H1 (cell line): ENCODE results near the gene DGKZ. TPM values are rescaled to one million over a fixed set of nuclear protein-coding genes. Genes with fewer than 3 reads are reported as not detected.

Experiments
- CTCF ChIA-PET: fragments of 300-600 bp; sonication (Branson Sonifier 250); formaldehyde crosslinking; loops from one replicate; lab custom pipeline; 2021; ENCODE audit not compliant: partially characterized antibody; lab: Charles Lee
- POLR2A ChIA-PET: fragments of 300-600 bp; sonication (Branson Sonifier 250); formaldehyde crosslinking; loops from one replicate; lab custom pipeline; 2021; ENCODE audit warnings: inconsistent platforms; ENCODE audit not compliant: partially characterized antibody; lab: Charles Lee
- DNase-seq, 2 experiments: peaks; one replicate each; pipeline versions ENCODE4 v3.0.0 to v3.0.0-alpha.2; 2010 to 2022; ENCODE audit warnings: low spot score in 2 of 2, low read depth in 1 of 2, mixed read lengths in 1 of 2
- FAIRE-seq: peaks from 2 replicates; lab custom pipeline; 2011; peaks lifted over from hg19 to GRCh38; lab: Jason Lieb, UNC
- H2AFZ ChIP-seq: 2 replicates; pipeline ENCODE4 v1.8.1; 2012; ENCODE audit warnings: low read length, inconsistent platforms
- H2AK5ac ChIP-seq: 2 replicates; pipeline ENCODE4 v1.6.1; 2013; ENCODE audit warnings: low read depth, low read length
- H2BK120ac ChIP-seq: replicated peaks from 2 replicates; pipeline ENCODE3; 2013; ENCODE audit warnings: low read depth, low read length, inconsistent platforms
- H2BK12ac ChIP-seq: 2 replicates; pipeline ENCODE4 v1.6.1; 2013; ENCODE audit warnings: low read depth, low read length
- H2BK15ac ChIP-seq: 2 replicates; pipeline ENCODE4 v1.6.1; 2013; ENCODE audit warnings: low read length
- H2BK20ac ChIP-seq: 2 replicates; pipeline ENCODE4 v1.6.1; 2013; ENCODE audit warnings: low read length
- H2BK5ac ChIP-seq: 2 replicates; pipeline ENCODE4 v1.6.1; 2013; ENCODE audit warnings: low read depth, low read length
- H3K14ac ChIP-seq: 2 replicates; pipeline ENCODE4 v1.6.1; 2013; ENCODE audit warnings: inconsistent platforms; ENCODE audit not compliant: insufficient read length
- H3K18ac ChIP-seq: 2 replicates; pipeline ENCODE4 v1.6.1; 2013; ENCODE audit warnings: low read length; ENCODE audit errors: extremely low read depth
- H3K23ac ChIP-seq: 2 replicates; pipeline ENCODE4 v1.6.1; 2013; ENCODE audit warnings: inconsistent platforms; ENCODE audit not compliant: insufficient read length
- H3K23me2 ChIP-seq: 2 replicates; pipeline ENCODE4 v1.6.1; 2013; ENCODE audit warnings: low read depth, low read length
- H3K27ac ChIP-seq: 2 replicates; pipeline ENCODE4 v1.6.1; 2011; ENCODE audit warnings: low read depth, low read length, inconsistent platforms
- H3K27me3 ChIP-seq, 4 experiments: replicated peaks in 1 of 4; 1 replicate in 1 of 4; 2 replicates in 3 of 4; pipeline versions ENCODE4 v1.6.1 to v1.8.1; 2011 to 2013; ENCODE audit warnings: low read length in 3 of 4, mild to moderate bottlenecking in 3 of 4, inconsistent platforms in 2 of 4, mixed read lengths in 2 of 4, moderate library complexity in 1 of 4; ENCODE audit not compliant: control insufficient read depth in 3 of 4, insufficient read depth in 3 of 4; ENCODE audit errors: extremely low read depth in 1 of 4
- H3K36me3 ChIP-seq, 4 experiments: 2 replicates each; pipeline versions ENCODE4 v1.6.1 to v1.8.1; 2011 to 2013; ENCODE audit warnings: mild to moderate bottlenecking in 4 of 4, low read length in 3 of 4, moderate library complexity in 2 of 4, control low read depth in 1 of 4, inconsistent platforms in 1 of 4; ENCODE audit not compliant: insufficient read depth in 4 of 4, control insufficient read depth in 2 of 4
- H3K4ac ChIP-seq: replicated peaks from 2 replicates; pipeline ENCODE3; 2013; ENCODE audit warnings: low read length, low read depth, mixed read lengths, inconsistent platforms; ENCODE audit not compliant: insufficient read length
- H3K4me1 ChIP-seq, 4 experiments: replicated peaks in 1 of 4; 1 replicate in 1 of 4; 2 replicates in 3 of 4; pipeline versions ENCODE4 v1.6.1 to v1.8.1; 2011 to 2013; ENCODE audit warnings: low read length in 3 of 4, inconsistent platforms in 2 of 4, mixed read lengths in 1 of 4; ENCODE audit not compliant: insufficient read depth in 4 of 4, control insufficient read depth in 3 of 4
- H3K4me2 ChIP-seq, 2 experiments: 2 replicates each; pipeline versions ENCODE4 v1.6.1 to v1.8.1; 2011 to 2013; ENCODE audit warnings: low read depth in 2 of 2, low read length in 2 of 2, control low read depth in 1 of 2, inconsistent platforms in 1 of 2, mild to moderate bottlenecking in 1 of 2; ENCODE audit not compliant: insufficient read depth in 1 of 2
- H3K4me3 ChIP-seq, 4 experiments: fragments of 200-600, 300-600 bp in 1 of 4; sonication (generic), shearing (Covaris generic), sonication (Bioruptor Twin) in 1 of 4; 2 replicates each; pipeline versions ENCODE4 v1.5.1 to v1.8.1; 2011 to 2016; ENCODE audit warnings: low read length in 4 of 4, low read depth in 3 of 4, control low read depth in 2 of 4, inconsistent platforms in 2 of 4, mild to moderate bottlenecking in 2 of 4, mixed read lengths in 1 of 4, moderate library complexity in 1 of 4; ENCODE audit not compliant: insufficient read depth in 2 of 4; ENCODE audit errors: extremely low read depth in 1 of 4
- H3K56ac ChIP-seq: replicated peaks from 2 replicates; pipeline ENCODE3; 2013; ENCODE audit warnings: low read depth, mild to moderate bottlenecking, mixed read lengths, low read length, inconsistent platforms; ENCODE audit not compliant: insufficient read length
- H3K79me1 ChIP-seq: 2 replicates; pipeline ENCODE4 v1.6.1; 2013; ENCODE audit warnings: low read depth, low read length, control low read depth
- H3K79me2 ChIP-seq, 2 experiments: 2 replicates each; pipeline versions ENCODE4 v1.6.1 to v1.8.1; 2012 to 2013; ENCODE audit warnings: low read length in 2 of 2, mild to moderate bottlenecking in 2 of 2, inconsistent platforms in 1 of 2; ENCODE audit not compliant: insufficient read depth in 2 of 2, control insufficient read depth in 1 of 2
- H3K9ac ChIP-seq, 4 experiments: replicated peaks in 1 of 4; 1 replicate in 1 of 4; 2 replicates in 3 of 4; pipeline versions ENCODE4 v1.6.1 to v1.8.1; 2011 to 2013; ENCODE audit warnings: low read depth in 3 of 4, low read length in 3 of 4, control low read depth in 2 of 4, mild to moderate bottlenecking in 2 of 4, moderate library complexity in 2 of 4, inconsistent platforms in 1 of 4; ENCODE audit errors: extremely low read depth in 1 of 4
- H3K9me3 ChIP-seq, 2 experiments: 2 replicates each; pipeline versions ENCODE4 v1.6.1 to v1.8.1; 2012 to 2013; ENCODE audit warnings: mild to moderate bottlenecking in 2 of 2, moderate library complexity in 2 of 2, control low read depth in 1 of 2, inconsistent platforms in 1 of 2, low read depth in 1 of 2, low read length in 1 of 2, mixed read lengths in 1 of 2; ENCODE audit not compliant: insufficient read depth in 2 of 2
- H4K20me1 ChIP-seq, 2 experiments: replicated peaks in 1 of 2; 2 replicates each; pipeline versions ENCODE3 to v1.8.1; 2011 to 2013; ENCODE audit warnings: inconsistent platforms in 2 of 2, low read length in 2 of 2, mild to moderate bottlenecking in 1 of 2; ENCODE audit not compliant: insufficient read depth in 2 of 2, control insufficient read depth in 1 of 2
- H4K5ac ChIP-seq: 2 replicates; pipeline ENCODE4 v1.6.1; 2013; ENCODE audit warnings: low read length, low read depth, mixed read lengths, inconsistent platforms; ENCODE audit not compliant: insufficient read length
- H4K8ac ChIP-seq: 2 replicates; pipeline ENCODE4 v1.8.0; 2013; ENCODE audit warnings: mild to moderate bottlenecking, moderate library complexity, low read length, inconsistent platforms; ENCODE audit not compliant: insufficient read depth; ENCODE audit errors: extremely low read depth
- H4K91ac ChIP-seq: replicated peaks from 2 replicates; pipeline ENCODE3; 2013; ENCODE audit warnings: low read length, mixed read lengths, inconsistent platforms; ENCODE audit not compliant: insufficient read length
- TAF7 ChIP-seq: optimal IDR thresholded peaks from 2 replicates; pipeline ENCODE3; 2011; ENCODE audit warnings: low read depth, mild to moderate bottlenecking, inconsistent platforms, low read length, moderate library complexity, borderline replicate concordance
- WGBS, 2 experiments: shearing (Covaris generic) in 1 of 2; methylation state at CpG; one replicate each; pipeline versions ENCODE4 v1.1.6 to v1.1.7; 2013 to 2015; ENCODE audit warnings: low lambda C conversion rate in 2 of 2, mixed read lengths in 2 of 2, inconsistent platforms in 1 of 2, low coverage in 1 of 2, missing lambda C conversion rate in 1 of 2; ENCODE audit not compliant: insufficient replicate concordance in 2 of 2, insufficient coverage in 1 of 2, insufficient read length in 1 of 2; ENCODE audit errors: extremely low coverage in 1 of 2, missing lambda C conversion rate in 1 of 2; 5-methylcytosine and 5-hydroxymethylcytosine counted together
- polyA plus RNA-seq, 7 experiments: library from polyadenylated mRNA; depleted of rRNA in 3 of 7; stranded (reverse) in 5 of 7; unstranded in 2 of 7; fragments of >200 nt in 5 of 7; fragments of 200-250 nt in 2 of 7; gene quantifications; 1 replicate in 5 of 7; 2 replicates in 1 of 7; 4 replicates in 1 of 7; pipeline versions ENCODE4 v1.2.1 to v1.2.3, GENCODE V29; 2011 to 2013; ENCODE audit warnings: missing spikeins in 2 of 7, mixed read lengths in 2 of 7
- total RNA-seq: library from RNA; stranded (reverse); fragmentation: NEBNext Ultra II Directional; extraction: Animal tissue kit (Norgen Biotek cat#: 25700); gene quantifications from 2 replicates; pipeline ENCODE4 v1.2.1, GENCODE V29; 2021

Gene DGKZ
- total and polyA plus RNA-seq, 2 of the 8 experiments (the other 6 are each of a cell fraction or from before 2014, with no cell fraction given) = 84.4 to 184 TPM

- Histone ChIP-seq H3K27ac (no peak overlapping the region), H3K79me2 (no peaks in the 10 kb centered on the region)
Measured at GRCh38 chr11:46306296-46306853, 40.9 kb upstream of the DGKZ start.

More at GRCh38 chr11:46306296-46306853, 40.9 kb upstream of the DGKZ start:
- no peak overlapping the region for H4K5ac ChIP-seq
- no peak overlapping the region for H2BK20ac ChIP-seq
- TF ChIP-seq TAF7 = no peak
- no peak overlapping the region for H3K56ac ChIP-seq
- H3K9ac ChIP-seq = no peak overlapping the region
- H3K23me2 ChIP-seq = no peaks in the 10 kb centered on the region
- H3K4me3 ChIP-seq = no peak overlapping the region
- H4K8ac ChIP-seq = no peak overlapping the region
- WGBS, 2 experiments = 89% methylated on average over 5 of the region's 5 CpGs; no CpG with 5 or more reads in 1 of the 2 experiments
- H3K14ac ChIP-seq = no peak overlapping the region
- no peak overlapping the region for H2AK5ac ChIP-seq
- no peak overlapping the region for H2AFZ ChIP-seq
- H3K18ac ChIP-seq = no peak overlapping the region
- H3K4me1 ChIP-seq = peaks cover 0 to 12% (median 7%) of the 10 kb centered on the region in 4 experiments; a peak in 6 of 7 replicates
- ChIA-PET POLR2A (interaction anchor here (0.6 to 11.7 kb wide), 4 partner anchors 10 to 416 kb away, joined by 3 to 77 read pairs (median 29); no protein-coding TSS in a partner anchor), CTCF (interaction anchor here (0.7 to 38.0 kb wide), 13 partner anchors 8 to 511 kb away, joined by 3 to 858 read pairs (median 30); partner anchors contain the start of gene CREB3L1)
- H3K9me3 ChIP-seq = no peaks in the 10 kb centered on the region
- no peaks in the 10 kb centered on the region for H3K36me3 ChIP-seq
- H3K23ac ChIP-seq = no peak overlapping the region
- H3K4me2 ChIP-seq = no peak overlapping the region
- H3K27me3 ChIP-seq = no peaks in the 10 kb centered on the region
- no peak overlapping the region for H2BK12ac ChIP-seq
- no peak overlapping the region for H2BK120ac ChIP-seq
- FAIRE-seq (no peak), DNase-seq (no peak)
- H4K20me1 ChIP-seq = no peaks in the 10 kb centered on the region
- H4K91ac ChIP-seq = no peak overlapping the region
- no peaks in the 10 kb centered on the region for H3K79me1 ChIP-seq
- no peak overlapping the region for H3K4ac ChIP-seq
- H2BK15ac ChIP-seq = no peak overlapping the region
- no peak overlapping the region for H2BK5ac ChIP-seq
